Endothelial cell of umbilical vein (primary cell): Measurements from ENCODE around the gene CACNB1.

Source experiments
- CTCF ChIP-seq, 2 donors: IDR thresholded peaks; 1 replicate in 1 of 2; 2 replicates in 1 of 2; pipeline ENCODE4 v1.5.1; 2011; ENCODE audit warnings: low read length in 2 of 2, mild to moderate bottlenecking in 2 of 2, moderate library complexity in 2 of 2, control low read depth in 1 of 2, inconsistent platforms in 1 of 2, low read depth in 1 of 2; ENCODE audit not compliant: insufficient read depth in 1 of 2; ENCODE audit errors: extremely low read depth in 1 of 2
- POLR2AphosphoS5 ChIP-seq: IDR thresholded peaks from 2 replicates; pipeline ENCODE4 v1.6.1; 2012; ENCODE audit warnings: low read depth, mild to moderate bottlenecking, control low read depth, low read length, moderate library complexity; ENCODE audit not compliant: insufficient read depth

GRCh38 chr17:39208893-39209292, 11.4 kb upstream of the CACNB1 start:
- TF ChIP-seq POLR2AphosphoS5 (no peak), CTCF (IDR thresholded peaks at IDR 0.05; ENCODE audit: extremely low read depth in 1 of 2, insufficient read depth in 1 of 2, low read depth in 1 of 2, low read length in 2 of 2) (no peak)
